GM12878 (cell line): ENCODE results near the gene IRS1. TPM values are rescaled to one million over a fixed set of nuclear protein-coding genes. Genes with fewer than 3 reads are reported as not detected.

Source experiments
- ATAC-seq: fragments of 200-7000 bp; cut with Tn5 transposase; 3 replicates; pipeline ENCODE4 v1.9.1; 2020; ENCODE audit warnings: mild to moderate bottlenecking, moderate library complexity
- BruUV-seq: library from RNA; stranded (reverse); fragments of 400-500 nt; replicated peaks from 2 replicates; lab custom pipeline; 2021; lab: Mats Ljungman, UMichigan
- CTCF ChIA-PET: fragments of 300-600 bp; sonication (Branson Sonifier 250); formaldehyde crosslinking; extraction: SDS; loops from one replicate; lab custom pipeline; 2021; ENCODE audit warnings: inconsistent platforms; lab: Yijun Ruan, JAX
- POLR2A ChIA-PET: fragments of 350-600 bp; formaldehyde crosslinking; extraction: SDS; loops from one replicate; lab custom pipeline; 2021; ENCODE audit warnings: inconsistent platforms; lab: Charles Lee
- RAD21 ChIA-PET: fragments of 300-600 bp; sonication (Branson Sonifier 250); formaldehyde crosslinking; loops from one replicate; lab custom pipeline; 2023; ENCODE audit warnings: antibody characterized with exemption; ENCODE audit not compliant: unreplicated experiment; lab: Charles Lee
- SMC1A ChIA-PET: fragments of 300-600 bp; sonication (Branson Sonifier 250); formaldehyde crosslinking; loops from one replicate; lab custom pipeline; 2023; ENCODE audit not compliant: unreplicated experiment, uncharacterized antibody; lab: Charles Lee
- DNase-seq: peaks from one replicate; pipeline ENCODE4 v3.0.0-alpha.2; 2011; ENCODE audit warnings: low read depth, low spot score
- FAIRE-seq: peaks from 3 replicates; lab custom pipeline; 2011; peaks lifted over from hg19 to GRCh38; lab: Jason Lieb, UNC
- H2AFZ ChIP-seq: 2 replicates; pipeline ENCODE4 v1.6.0; 2011; ENCODE audit warnings: low read depth, low read length, control low read depth; ENCODE audit not compliant: control insufficient read depth
- H3K27ac ChIP-seq: 2 replicates; pipeline ENCODE4 v1.5.1; 2011; ENCODE audit warnings: control low read depth; ENCODE audit not compliant: control insufficient read depth, insufficient read depth
- H3K27me3 ChIP-seq, 2 experiments: replicated peaks in 1 of 2; 2 replicates each; pipeline versions ENCODE4 v1.6.0 to v1.6.1; 2011; ENCODE audit warnings: low read length in 1 of 2; ENCODE audit not compliant: control insufficient read depth in 2 of 2, insufficient read depth in 2 of 2
- H3K36me3 ChIP-seq, 2 experiments: 2 replicates each; pipeline ENCODE4 v1.5.1; 2011; ENCODE audit warnings: low read length in 1 of 2; ENCODE audit not compliant: control insufficient read depth in 2 of 2, insufficient read depth in 2 of 2
- H3K4me1 ChIP-seq: 2 replicates; pipeline ENCODE4 v1.6.1; 2011; ENCODE audit warnings: mild to moderate bottlenecking, low read length, moderate library complexity, mixed read lengths; ENCODE audit not compliant: control insufficient read depth, insufficient read depth
- H3K4me2 ChIP-seq: 2 replicates; pipeline ENCODE4 v1.6.0; 2011; ENCODE audit warnings: control low read depth; ENCODE audit not compliant: control insufficient read depth, insufficient read depth
- H3K4me3 ChIP-seq: fragments of 200-600 bp; sonication (generic); 2 replicates; pipeline ENCODE4 v1.5.1; 2016
- H3K79me2 ChIP-seq: 2 replicates; pipeline ENCODE4 v1.6.0; 2011; ENCODE audit warnings: low read length; ENCODE audit not compliant: control insufficient read depth, insufficient read depth
- H3K9ac ChIP-seq: 2 replicates; pipeline ENCODE4 v1.8.0; 2011; ENCODE audit warnings: low read length, control low read depth, mixed read lengths; ENCODE audit not compliant: control insufficient read depth, insufficient read depth
- H3K9me3 ChIP-seq: replicated peaks from 3 replicates; pipeline ENCODE4 v1.5.1; 2011; ENCODE audit warnings: mild to moderate bottlenecking, low read length; ENCODE audit not compliant: control insufficient read depth, insufficient read depth
- H4K20me1 ChIP-seq: 2 replicates; pipeline ENCODE4 v1.6.0; 2011; ENCODE audit not compliant: control insufficient read depth, insufficient read depth
- BHLHE40 ChIP-seq, 2 experiments: fragments of 450-650 bp in 1 of 2; IDR thresholded peaks; 2 replicates each; pipeline ENCODE4 v1.6.1; 2011 to 2017; ENCODE audit warnings: low read depth in 2 of 2, borderline replicate concordance in 1 of 2, improper control_type of control experiment in 1 of 2, low read length in 1 of 2, mild to moderate bottlenecking in 1 of 2
- CREB1 ChIP-seq: IDR thresholded peaks from 2 replicates; pipeline ENCODE4 v1.6.1; 2012; ENCODE audit warnings: low read depth, mild to moderate bottlenecking, inconsistent platforms
- GATAD2B ChIP-seq: fragments of 450-650 bp; conservative IDR thresholded peaks from 2 replicates; pipeline ENCODE4 v1.6.1; 2017; ENCODE audit warnings: low read depth, mild to moderate bottlenecking, moderate library complexity
- IKZF2 ChIP-seq, 2 experiments: fragments of 450-650 bp; IDR thresholded peaks; 2 replicates each; pipeline ENCODE4 v1.6.1; 2017; ENCODE audit warnings: mild to moderate bottlenecking in 2 of 2, moderate library complexity in 2 of 2
- MYC ChIP-seq: IDR thresholded peaks from 2 replicates; pipeline ENCODE4 v1.6.1; 2011; ENCODE audit warnings: mild to moderate bottlenecking, low read length, moderate library complexity, inconsistent platforms; ENCODE audit not compliant: insufficient read depth, insufficient replicate concordance, insufficient read length, severe bottlenecking
- NBN ChIP-seq: fragments of 450-650 bp; IDR thresholded peaks from 2 replicates; pipeline ENCODE4 v1.6.1; 2016
- NR2F1 ChIP-seq: fragments of 450-650 bp; conservative IDR thresholded peaks from 2 replicates; pipeline ENCODE4 v1.6.1; 2017; ENCODE audit warnings: mild to moderate bottlenecking
- POLR2AphosphoS5 ChIP-seq: IDR thresholded peaks from 2 replicates; pipeline ENCODE4 v1.6.1; 2011; ENCODE audit warnings: mild to moderate bottlenecking, low read length, inconsistent platforms
- RCOR1 ChIP-seq: conservative IDR thresholded peaks from 2 replicates; pipeline ENCODE4 v1.6.1; 2012; ENCODE audit warnings: low read depth, low read length, improper control_type of control experiment
- RUNX3 ChIP-seq: IDR thresholded peaks from 2 replicates; pipeline ENCODE4 v1.6.1; 2012; ENCODE audit warnings: low read length, inconsistent platforms
- TARDBP ChIP-seq: IDR thresholded peaks from 2 replicates; pipeline ENCODE4 v1.6.1; 2016; ENCODE audit warnings: borderline replicate concordance
- TCF3 ChIP-seq: IDR thresholded peaks from 2 replicates; pipeline ENCODE4 v1.6.1; 2012; ENCODE audit warnings: low read depth, mild to moderate bottlenecking, low read length, borderline replicate concordance; ENCODE audit not compliant: insufficient read depth
- WGBS: methylation state at CpG from one replicate; pipeline ENCODE4 v1.1.6; 2016; ENCODE audit warnings: low lambda C conversion rate; ENCODE audit not compliant: insufficient replicate concordance, insufficient coverage; ENCODE audit errors: missing lambda C conversion rate; 5-methylcytosine and 5-hydroxymethylcytosine counted together
- in situ Hi-C: fragments of 300-500 bp; cut with MboI; formaldehyde crosslinking; loops from 9 replicates; pipeline ENCODE4 v1.14.3; 2018; ENCODE audit warnings: mixed read lengths
- intact Hi-C: fragments of 100-400 bp; cut with micrococcal nuclease; formaldehyde crosslinking; loops from one replicate; pipeline ENCODE4 v1.14.2; 2022; ENCODE audit not compliant: unreplicated experiment
- polyA plus RNA-seq, 11 experiments: library from polyadenylated mRNA; depleted of rRNA in 4 of 11; unstranded in 6 of 11; stranded (reverse) in 5 of 11; fragments of >200 nt; fragmentation: Nextera tagmentation in 4 of 11; fragmentation: Illumina TruSeq in 1 of 11; extraction: Ambion mirVana in 4 of 11; extraction: Trizol in 1 of 11; gene quantifications; 1 replicate in 1 of 11; 2 replicates in 10 of 11; pipeline versions ENCODE4 v1.2.1 to v1.2.3, GENCODE V29; 2011 to 2016; ENCODE audit warnings: inconsistent platforms in 2 of 11, missing spikeins in 2 of 11, low read depth in 1 of 11
- total RNA-seq, 4 experiments: library from RNA; depleted of rRNA in 3 of 4; stranded (reverse); fragments of >200 nt in 3 of 4; fragmentation: Illumina TruSeq in 1 of 4; extraction: Trizol in 1 of 4; gene quantifications; 2 replicates each; pipeline versions ENCODE4 v1.2.1 to v1.2.3, GENCODE V29; 2013 to 2021
- TF ChIP-seq, protein P1 (sequence below): fragments of 450-650 bp; formaldehyde crosslinking; IDR thresholded peaks from 2 replicates; pipeline ENCODE4 v1.5.0; 2022; ENCODE audit warnings: mild to moderate bottlenecking, missing genetic modification characterization
- TF ChIP-seq, protein P2 (sequence below): fragments of 150-350 bp; IDR thresholded peaks from 2 replicates; pipeline ENCODE4 v1.6.1; 2014; ENCODE audit warnings: mild to moderate bottlenecking, low read depth, low read length
- TF ChIP-seq, protein P3 (sequence below): fragments of 450-650 bp; IDR thresholded peaks from 2 replicates; pipeline ENCODE4 v1.6.1; 2018; ENCODE audit warnings: borderline replicate concordance, mild to moderate bottlenecking; ENCODE audit not compliant: partially characterized antibody

Gene IRS1
- total and polyA plus RNA-seq, 10 of the 15 experiments (the other 5 are each of a cell fraction or from before 2014, with no cell fraction given): 0.03 to 1.7 (median 0.34) TPM

DNA sequence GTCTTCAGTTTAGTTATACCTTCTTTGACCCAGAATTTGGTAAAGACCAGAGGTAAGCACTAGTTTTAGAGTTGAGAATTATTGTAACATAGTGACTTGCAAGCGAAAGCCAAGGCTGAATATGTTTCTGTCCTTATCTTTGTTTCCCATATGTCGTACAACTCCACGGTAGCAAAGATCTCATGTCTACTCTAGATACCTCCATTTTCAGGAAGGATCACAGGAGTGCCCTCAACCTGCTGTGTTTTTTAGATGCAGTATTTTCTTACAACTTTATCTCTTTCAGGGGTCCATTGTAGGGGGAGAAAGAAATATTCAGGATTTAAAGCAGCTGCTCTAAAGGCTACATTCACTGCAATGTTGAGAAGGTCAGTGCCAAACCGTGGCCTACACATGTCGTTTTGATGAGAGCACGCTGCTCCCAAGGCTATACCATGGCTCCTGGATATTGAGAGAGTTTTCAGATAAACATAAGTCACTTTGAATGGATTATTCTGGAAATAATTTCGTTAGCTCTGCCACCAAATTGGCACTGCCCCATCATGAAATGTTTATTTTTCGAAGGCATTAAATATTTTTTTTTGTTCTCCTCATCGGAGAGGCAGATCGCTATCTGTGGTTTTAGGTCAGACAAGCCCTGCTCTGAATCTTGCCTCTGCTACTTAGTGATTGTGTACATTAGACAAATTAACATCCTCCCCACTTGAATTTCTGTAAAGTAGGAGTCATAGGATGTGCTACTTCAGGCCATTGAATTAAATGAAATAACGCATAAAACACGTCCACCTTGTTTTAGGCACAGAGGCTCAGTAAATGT is 38.4 kb upstream of the IRS1 start:
- intact Hi-C loops: loop anchor here (2.0 to 10.0 kb wide), 5 partner anchors 25 to 1893 kb away; partner anchors contain the start of gene DOCK10
- ChIA-PET POLR2A (interaction anchor here (0.8 to 3.6 kb wide), 3 partner anchors 8 to 25 kb away, joined by 3 to 18 read pairs (median 4); no protein-coding TSS in a partner anchor), RAD21 (interaction anchor here (1.5 to 3.2 kb wide), 3 partner anchors 8 to 66 kb away, joined by 3 to 13 read pairs (median 9); no protein-coding TSS in a partner anchor), SMC1A (interaction anchor here (0.6 to 4.3 kb wide), 13 partner anchors 8 to 627 kb away, joined by 3 to 27 read pairs (median 3); no protein-coding TSS in a partner anchor), CTCF (interaction anchor here (1.2 to 1.5 kb wide), 2 partner anchors 10 to 25 kb away, joined by 4 to 6 read pairs; no protein-coding TSS in a partner anchor)
- H3K9me3 ChIP-seq: peaks cover 5% of the 10 kb centered on the region
- DNase-seq: no peak
- in situ Hi-C loops: loop anchor here (5.0 to 25.0 kb wide), 2 partner anchors 134 to 949 kb away; no protein-coding TSS in a partner anchor
- no peaks in the 10 kb centered on the region for H4K20me1 ChIP-seq
- H3K79me2 ChIP-seq: peaks cover 76% of the 10 kb centered on the region
- H3K27me3 ChIP-seq: no peaks in the 10 kb centered on the region
- H3K4me1 ChIP-seq: peaks cover 10% of the 10 kb centered on the region; the same call in 1 of the 2 replicates
- peak overlapping the region; percentile 79 for H3K4me3 ChIP-seq
- no peak for FAIRE-seq
- 94% methylated on average over 12 of the region's 12 CpGs for WGBS
- ATAC-seq: no peak
- no peaks in the 10 kb centered on the region for H3K36me3 ChIP-seq
- H3K27ac ChIP-seq: peak overlapping the region; percentile 97
- H2AFZ ChIP-seq: no peak overlapping the region
- BruUV-seq: no TSS peak
- peak overlapping the region; percentile 73 for H3K4me2 ChIP-seq
- no peak overlapping the region for H3K9ac ChIP-seq
- TF ChIP-seq TCF3 (no peak), TARDBP (no peak), POLR2AphosphoS5 (no peak), IKZF2 (IDR thresholded peaks at IDR 0.05) (no peak), NR2F1 (no peak), GATAD2B (no peak), MYC (no peak), BHLHE40 (IDR thresholded peaks at IDR 0.05; ENCODE audit: borderline replicate concordance in 1 of 2, low read depth in 2 of 2, low read length in 1 of 2) (no peak), CREB1 (no peak), RUNX3 (no peak), NBN (no peak), RCOR1 (no peak)
- TF ChIP-seq, protein P1, sequence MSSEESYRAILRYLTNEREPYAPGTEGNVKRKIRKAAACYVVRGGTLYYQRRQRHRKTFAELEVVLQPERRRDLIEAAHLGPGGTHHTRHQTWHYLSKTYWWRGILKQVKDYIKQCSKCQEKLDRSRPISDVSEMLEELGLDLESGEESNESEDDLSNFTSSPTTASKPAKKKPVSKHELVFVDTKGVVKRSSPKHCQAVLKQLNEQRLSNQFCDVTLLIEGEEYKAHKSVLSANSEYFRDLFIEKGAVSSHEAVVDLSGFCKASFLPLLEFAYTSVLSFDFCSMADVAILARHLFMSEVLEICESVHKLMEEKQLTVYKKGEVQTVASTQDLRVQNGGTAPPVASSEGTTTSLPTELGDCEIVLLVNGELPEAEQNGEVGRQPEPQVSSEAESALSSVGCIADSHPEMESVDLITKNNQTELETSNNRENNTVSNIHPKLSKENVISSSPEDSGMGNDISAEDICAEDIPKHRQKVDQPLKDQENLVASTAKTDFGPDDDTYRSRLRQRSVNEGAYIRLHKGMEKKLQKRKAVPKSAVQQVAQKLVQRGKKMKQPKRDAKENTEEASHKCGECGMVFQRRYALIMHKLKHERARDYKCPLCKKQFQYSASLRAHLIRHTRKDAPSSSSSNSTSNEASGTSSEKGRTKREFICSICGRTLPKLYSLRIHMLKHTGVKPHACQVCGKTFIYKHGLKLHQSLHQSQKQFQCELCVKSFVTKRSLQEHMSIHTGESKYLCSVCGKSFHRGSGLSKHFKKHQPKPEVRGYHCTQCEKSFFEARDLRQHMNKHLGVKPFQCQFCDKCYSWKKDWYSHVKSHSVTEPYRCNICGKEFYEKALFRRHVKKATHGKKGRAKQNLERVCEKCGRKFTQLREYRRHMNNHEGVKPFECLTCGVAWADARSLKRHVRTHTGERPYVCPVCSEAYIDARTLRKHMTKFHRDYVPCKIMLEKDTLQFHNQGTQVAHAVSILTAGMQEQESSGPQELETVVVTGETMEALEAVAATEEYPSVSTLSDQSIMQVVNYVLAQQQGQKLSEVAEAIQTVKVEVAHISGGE: no peak
- TF ChIP-seq, protein P2, sequence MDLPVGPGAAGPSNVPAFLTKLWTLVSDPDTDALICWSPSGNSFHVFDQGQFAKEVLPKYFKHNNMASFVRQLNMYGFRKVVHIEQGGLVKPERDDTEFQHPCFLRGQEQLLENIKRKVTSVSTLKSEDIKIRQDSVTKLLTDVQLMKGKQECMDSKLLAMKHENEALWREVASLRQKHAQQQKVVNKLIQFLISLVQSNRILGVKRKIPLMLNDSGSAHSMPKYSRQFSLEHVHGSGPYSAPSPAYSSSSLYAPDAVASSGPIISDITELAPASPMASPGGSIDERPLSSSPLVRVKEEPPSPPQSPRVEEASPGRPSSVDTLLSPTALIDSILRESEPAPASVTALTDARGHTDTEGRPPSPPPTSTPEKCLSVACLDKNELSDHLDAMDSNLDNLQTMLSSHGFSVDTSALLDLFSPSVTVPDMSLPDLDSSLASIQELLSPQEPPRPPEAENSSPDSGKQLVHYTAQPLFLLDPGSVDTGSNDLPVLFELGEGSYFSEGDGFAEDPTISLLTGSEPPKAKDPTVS: no peak
- TF ChIP-seq, protein P3, sequence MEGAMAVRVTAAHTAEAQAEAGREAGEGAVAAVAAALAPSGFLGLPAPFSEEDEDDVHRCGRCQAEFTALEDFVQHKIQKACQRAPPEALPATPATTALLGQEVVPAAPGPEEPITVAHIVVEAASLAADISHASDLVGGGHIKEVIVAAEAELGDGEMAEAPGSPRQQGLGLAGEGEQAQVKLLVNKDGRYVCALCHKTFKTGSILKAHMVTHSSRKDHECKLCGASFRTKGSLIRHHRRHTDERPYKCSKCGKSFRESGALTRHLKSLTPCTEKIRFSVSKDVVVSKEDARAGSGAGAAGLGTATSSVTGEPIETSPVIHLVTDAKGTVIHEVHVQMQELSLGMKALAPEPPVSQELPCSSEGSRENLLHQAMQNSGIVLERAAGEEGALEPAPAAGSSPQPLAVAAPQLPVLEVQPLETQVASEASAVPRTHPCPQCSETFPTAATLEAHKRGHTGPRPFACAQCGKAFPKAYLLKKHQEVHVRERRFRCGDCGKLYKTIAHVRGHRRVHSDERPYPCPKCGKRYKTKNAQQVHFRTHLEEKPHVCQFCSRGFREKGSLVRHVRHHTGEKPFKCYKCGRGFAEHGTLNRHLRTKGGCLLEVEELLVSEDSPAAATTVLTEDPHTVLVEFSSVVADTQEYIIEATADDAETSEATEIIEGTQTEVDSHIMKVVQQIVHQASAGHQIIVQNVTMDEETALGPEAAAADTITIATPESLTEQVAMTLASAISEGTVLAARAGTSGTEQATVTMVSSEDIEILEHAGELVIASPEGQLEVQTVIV: no peak
